Measurements from ENCODE around the gene CAMSAP1. TPM values are rescaled to one million over a fixed set of nuclear protein-coding genes. Genes with fewer than 3 reads are reported as not detected.

CAMSAP1 gene
- total and polyA plus RNA-seq, 2 donors (not counting 1 experiment from before 2014, with no cell fraction given), result 6.6 to 31.0 TPM

GRCh38 chr9:135835131-135835530 lies 72.2 kb downstream of the CAMSAP1 start:
- Histone ChIP-seq H3K36me3 (replicated peaks in 1 of 2; ENCODE audit: control extremely low read depth in 1 of 2, control insufficient read depth in 1 of 2, extremely low read depth in 1 of 2, insufficient read depth in 2 of 2, low read length in 1 of 2) (peaks cover 0 to 3% of the 10 kb centered on the region in 2 experiments), H3K4me1 (ENCODE audit: control insufficient read depth in 2 of 2, insufficient read depth in 2 of 2, low read length in 2 of 2) (no peaks in the 10 kb centered on the region), H3K79me2 (ENCODE audit: control insufficient read depth, insufficient read depth, low read length) (peaks cover 20% of the 10 kb centered on the region), H3K4me3 (ENCODE audit: control extremely low read depth in 1 of 5, extremely low read depth in 1 of 5, insufficient read depth in 1 of 5, low read depth in 2 of 5, low read length in 4 of 5) (no peak overlapping the region), H2AFZ (ENCODE audit: insufficient read depth, low read depth, low read length, poor library complexity, severe bottlenecking) (no peak overlapping the region), H3K9me3 (ENCODE audit: control extremely low read depth in 1 of 3, control insufficient read depth in 2 of 3, insufficient read depth in 1 of 3, low read length in 2 of 3) (no peaks in the 10 kb centered on the region), H3K27ac (ENCODE audit: low read length in 2 of 2) (no peak overlapping the region), H3K27me3 (replicated peaks in 1 of 4; ENCODE audit: control extremely low read depth in 1 of 4, control insufficient read depth in 3 of 4, insufficient read depth in 4 of 4, low read length in 3 of 4) (no peaks in the 10 kb centered on the region), H3K9ac (ENCODE audit: low read length) (no peak overlapping the region), H3K4me2 (replicated peaks; ENCODE audit: low read depth, low read length, poor library complexity, severe bottlenecking) (no peak overlapping the region), H4K20me1 (ENCODE audit: control insufficient read depth, insufficient read depth, low read length, poor library complexity, severe bottlenecking) (peaks cover 19% of the 10 kb centered on the region)
- Mint-ChIP-seq H3K4me1 (peaks cover 2% of the 10 kb centered on the region), H3K9me3 (ENCODE audit: insufficient read depth) (peaks cover 3% of the 10 kb centered on the region), H3K4me3 (no peak overlapping the region), H3K27me3 (no peaks in the 10 kb centered on the region), H3K27ac (no peak overlapping the region)
- DNase-seq (no peak), ATAC-seq (ENCODE audit: low read depth) (no peak)
- TF ChIP-seq, protein P1, sequence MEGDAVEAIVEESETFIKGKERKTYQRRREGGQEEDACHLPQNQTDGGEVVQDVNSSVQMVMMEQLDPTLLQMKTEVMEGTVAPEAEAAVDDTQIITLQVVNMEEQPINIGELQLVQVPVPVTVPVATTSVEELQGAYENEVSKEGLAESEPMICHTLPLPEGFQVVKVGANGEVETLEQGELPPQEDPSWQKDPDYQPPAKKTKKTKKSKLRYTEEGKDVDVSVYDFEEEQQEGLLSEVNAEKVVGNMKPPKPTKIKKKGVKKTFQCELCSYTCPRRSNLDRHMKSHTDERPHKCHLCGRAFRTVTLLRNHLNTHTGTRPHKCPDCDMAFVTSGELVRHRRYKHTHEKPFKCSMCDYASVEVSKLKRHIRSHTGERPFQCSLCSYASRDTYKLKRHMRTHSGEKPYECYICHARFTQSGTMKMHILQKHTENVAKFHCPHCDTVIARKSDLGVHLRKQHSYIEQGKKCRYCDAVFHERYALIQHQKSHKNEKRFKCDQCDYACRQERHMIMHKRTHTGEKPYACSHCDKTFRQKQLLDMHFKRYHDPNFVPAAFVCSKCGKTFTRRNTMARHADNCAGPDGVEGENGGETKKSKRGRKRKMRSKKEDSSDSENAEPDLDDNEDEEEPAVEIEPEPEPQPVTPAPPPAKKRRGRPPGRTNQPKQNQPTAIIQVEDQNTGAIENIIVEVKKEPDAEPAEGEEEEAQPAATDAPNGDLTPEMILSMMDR (IDR thresholded peaks at IDR 0.05), result no peak
- no peak for TF ChIP-seq EZH2 (IDR thresholded peaks at IDR 0.05; ENCODE audit: borderline replicate concordance, insufficient read depth, low read depth, low read length, poor library complexity, severe bottlenecking)
- ChIA-PET POLR2A (no interaction called here), CTCF (no interaction called here)
- intact Hi-C loops (cut with micrococcal nuclease), result no loop called here
- WGBS (ENCODE audit: insufficient coverage), result 100% methylated on average over 10 of the region's 10 CpGs

GRCh38 chr9:135833864-135834263 lies 73.5 kb downstream of the CAMSAP1 start:
- Histone ChIP-seq H3K36me3 (replicated peaks in 1 of 2; ENCODE audit: control extremely low read depth in 1 of 2, control insufficient read depth in 1 of 2, extremely low read depth in 1 of 2, insufficient read depth in 2 of 2, low read length in 1 of 2) (peaks cover 0 to 3% of the 10 kb centered on the region in 2 experiments), H3K79me2 (ENCODE audit: control insufficient read depth, insufficient read depth, low read length) (peaks cover 14% of the 10 kb centered on the region), H3K4me3 (ENCODE audit: control extremely low read depth in 1 of 5, extremely low read depth in 1 of 5, insufficient read depth in 1 of 5, low read depth in 2 of 5, low read length in 4 of 5) (no peak overlapping the region), H3K9ac (ENCODE audit: low read length) (no peak overlapping the region), H3K4me1 (ENCODE audit: control insufficient read depth in 2 of 2, insufficient read depth in 2 of 2, low read length in 2 of 2) (no peaks in the 10 kb centered on the region), H3K27ac (ENCODE audit: low read length in 2 of 2) (no peak overlapping the region), H4K20me1 (ENCODE audit: control insufficient read depth, insufficient read depth, low read length, poor library complexity, severe bottlenecking) (peaks cover 6% of the 10 kb centered on the region), H3K27me3 (replicated peaks in 1 of 4; ENCODE audit: control extremely low read depth in 1 of 4, control insufficient read depth in 3 of 4, insufficient read depth in 4 of 4, low read length in 3 of 4) (no peaks in the 10 kb centered on the region), H3K4me2 (replicated peaks; ENCODE audit: low read depth, low read length, poor library complexity, severe bottlenecking) (no peak overlapping the region), H3K9me3 (ENCODE audit: control extremely low read depth in 1 of 3, control insufficient read depth in 2 of 3, insufficient read depth in 1 of 3, low read length in 2 of 3) (peaks cover 0 to 8% (median 5%) of the 10 kb centered on the region in 3 donors), H2AFZ (ENCODE audit: insufficient read depth, low read depth, low read length, poor library complexity, severe bottlenecking) (no peak overlapping the region)
- DNase-seq (no peak), ATAC-seq (ENCODE audit: low read depth) (no peak)
- peaks cover 2% of the 10 kb centered on the region for H3K4me1 Mint-ChIP-seq
- H3K4me3 Mint-ChIP-seq, result no peak overlapping the region
- TF ChIP-seq, protein P1 (IDR thresholded peaks at IDR 0.05), result no peak
- TF ChIP-seq EZH2 (IDR thresholded peaks at IDR 0.05; ENCODE audit: borderline replicate concordance, insufficient read depth, low read depth, low read length, poor library complexity, severe bottlenecking), result no peak
- no peak overlapping the region for H3K27ac Mint-ChIP-seq
- peaks cover 3% of the 10 kb centered on the region for H3K9me3 Mint-ChIP-seq (ENCODE audit: insufficient read depth)
- ChIA-PET POLR2A (no interaction called here), CTCF (no interaction called here)
- WGBS (ENCODE audit: insufficient coverage), result 100% methylated on average over 2 of the region's 3 CpGs
- intact Hi-C loops (cut with micrococcal nuclease), result no loop called here
- no peaks in the 10 kb centered on the region for H3K27me3 Mint-ChIP-seq
